K562 (cell line): ENCODE results near the gene MRGPRD. TPM values are rescaled to one million over a fixed set of nuclear protein-coding genes. Genes with fewer than 3 reads are reported as not detected.

Experiments used
- CREBBP ChIP-seq: IDR thresholded peaks from one replicate; pipeline ENCODE4 v1.6.1; 2012; ENCODE audit warnings: low read depth, mild to moderate bottlenecking, control low read depth, inconsistent platforms, low read length
- ETS1 ChIP-seq: conservative IDR thresholded peaks from 2 replicates; pipeline ENCODE4 v1.6.1; 2011; ENCODE audit warnings: low read depth, mild to moderate bottlenecking, low read length; ENCODE audit not compliant: control insufficient read depth
- FOS ChIP-seq: IDR thresholded peaks from 3 replicates; pipeline ENCODE4 v1.6.1; 2011; ENCODE audit not compliant: insufficient read length; ENCODE audit errors: extremely low read depth
- HDAC6 ChIP-seq: IDR thresholded peaks from 2 replicates; pipeline ENCODE4 v1.6.1; 2012; ENCODE audit warnings: low read depth, mild to moderate bottlenecking, control low read depth, inconsistent platforms, low read length, moderate library complexity
- MYNN ChIP-seq, 2 experiments: sonication (generic); formaldehyde crosslinking in 1 of 2; IDR thresholded peaks; 2 replicates each; pipeline versions ENCODE4 v1.5.0 to v1.6.1; 2016 to 2020; ENCODE audit warnings: antibody characterized with exemption in 1 of 2, missing genetic modification reagents in 1 of 2
- ZC3H11A ChIP-seq: IDR thresholded peaks from 2 replicates; pipeline ENCODE4 v1.6.1; 2012; ENCODE audit warnings: low read depth, low read length, improper control_type of control experiment
- polyA plus RNA-seq, 8 experiments: library from polyadenylated mRNA; depleted of rRNA in 4 of 8; stranded (reverse) in 5 of 8; unstranded in 3 of 8; fragments of >200 nt; fragmentation: Nextera tagmentation in 2 of 8; fragmentation: Illumina TruSeq in 1 of 8; extraction: Ambion mirVana in 2 of 8; extraction: Trizol in 1 of 8; gene quantifications; 2 replicates each; pipeline versions ENCODE4 v1.2.1 to v1.2.3, GENCODE V29; 2011 to 2014; ENCODE audit warnings: inconsistent platforms in 1 of 8, missing spikeins in 1 of 8
- total RNA-seq, 7 experiments: library from RNA; depleted of rRNA in 6 of 7; stranded (reverse); fragments of >200 nt in 6 of 7; fragmentation: Illumina TruSeq in 2 of 7; extraction: Trizol in 2 of 7; gene quantifications; 2 replicates each; pipeline versions ENCODE4 v1.2.1 to v1.2.3, GENCODE V29; 2011 to 2021; ENCODE audit warnings: low replicate concordance in 1 of 7
- TF ChIP-seq, protein P1 (sequence below), 2 experiments: fragments of 450-650 bp; IDR thresholded peaks; 2 replicates each; pipeline ENCODE4 v1.6.1; 2016; ENCODE audit warnings: mild to moderate bottlenecking in 2 of 2, borderline replicate concordance in 1 of 2, low read depth in 1 of 2, moderate library complexity in 1 of 2
- TF ChIP-seq, protein P2 (sequence below), 2 experiments: IDR thresholded peaks; 2 replicates each; pipeline ENCODE4 v1.6.1; 2011; ENCODE audit warnings: borderline replicate concordance in 1 of 2, control low read depth in 1 of 2, low read depth in 1 of 2, low read length in 1 of 2, mild to moderate bottlenecking in 1 of 2, mixed read lengths in 1 of 2, moderate library complexity in 1 of 2; ENCODE audit not compliant: insufficient read depth in 1 of 2, insufficient read length in 1 of 2, poor library complexity in 1 of 2, severe bottlenecking in 1 of 2; ENCODE audit errors: extremely low read depth in 1 of 2

The MRGPRD gene
- total and polyA plus RNA-seq, 9 of the 15 experiments (the other 6 are each of a cell fraction or from before 2014, with no cell fraction given): not detected

- TF ChIP-seq, protein P1, sequence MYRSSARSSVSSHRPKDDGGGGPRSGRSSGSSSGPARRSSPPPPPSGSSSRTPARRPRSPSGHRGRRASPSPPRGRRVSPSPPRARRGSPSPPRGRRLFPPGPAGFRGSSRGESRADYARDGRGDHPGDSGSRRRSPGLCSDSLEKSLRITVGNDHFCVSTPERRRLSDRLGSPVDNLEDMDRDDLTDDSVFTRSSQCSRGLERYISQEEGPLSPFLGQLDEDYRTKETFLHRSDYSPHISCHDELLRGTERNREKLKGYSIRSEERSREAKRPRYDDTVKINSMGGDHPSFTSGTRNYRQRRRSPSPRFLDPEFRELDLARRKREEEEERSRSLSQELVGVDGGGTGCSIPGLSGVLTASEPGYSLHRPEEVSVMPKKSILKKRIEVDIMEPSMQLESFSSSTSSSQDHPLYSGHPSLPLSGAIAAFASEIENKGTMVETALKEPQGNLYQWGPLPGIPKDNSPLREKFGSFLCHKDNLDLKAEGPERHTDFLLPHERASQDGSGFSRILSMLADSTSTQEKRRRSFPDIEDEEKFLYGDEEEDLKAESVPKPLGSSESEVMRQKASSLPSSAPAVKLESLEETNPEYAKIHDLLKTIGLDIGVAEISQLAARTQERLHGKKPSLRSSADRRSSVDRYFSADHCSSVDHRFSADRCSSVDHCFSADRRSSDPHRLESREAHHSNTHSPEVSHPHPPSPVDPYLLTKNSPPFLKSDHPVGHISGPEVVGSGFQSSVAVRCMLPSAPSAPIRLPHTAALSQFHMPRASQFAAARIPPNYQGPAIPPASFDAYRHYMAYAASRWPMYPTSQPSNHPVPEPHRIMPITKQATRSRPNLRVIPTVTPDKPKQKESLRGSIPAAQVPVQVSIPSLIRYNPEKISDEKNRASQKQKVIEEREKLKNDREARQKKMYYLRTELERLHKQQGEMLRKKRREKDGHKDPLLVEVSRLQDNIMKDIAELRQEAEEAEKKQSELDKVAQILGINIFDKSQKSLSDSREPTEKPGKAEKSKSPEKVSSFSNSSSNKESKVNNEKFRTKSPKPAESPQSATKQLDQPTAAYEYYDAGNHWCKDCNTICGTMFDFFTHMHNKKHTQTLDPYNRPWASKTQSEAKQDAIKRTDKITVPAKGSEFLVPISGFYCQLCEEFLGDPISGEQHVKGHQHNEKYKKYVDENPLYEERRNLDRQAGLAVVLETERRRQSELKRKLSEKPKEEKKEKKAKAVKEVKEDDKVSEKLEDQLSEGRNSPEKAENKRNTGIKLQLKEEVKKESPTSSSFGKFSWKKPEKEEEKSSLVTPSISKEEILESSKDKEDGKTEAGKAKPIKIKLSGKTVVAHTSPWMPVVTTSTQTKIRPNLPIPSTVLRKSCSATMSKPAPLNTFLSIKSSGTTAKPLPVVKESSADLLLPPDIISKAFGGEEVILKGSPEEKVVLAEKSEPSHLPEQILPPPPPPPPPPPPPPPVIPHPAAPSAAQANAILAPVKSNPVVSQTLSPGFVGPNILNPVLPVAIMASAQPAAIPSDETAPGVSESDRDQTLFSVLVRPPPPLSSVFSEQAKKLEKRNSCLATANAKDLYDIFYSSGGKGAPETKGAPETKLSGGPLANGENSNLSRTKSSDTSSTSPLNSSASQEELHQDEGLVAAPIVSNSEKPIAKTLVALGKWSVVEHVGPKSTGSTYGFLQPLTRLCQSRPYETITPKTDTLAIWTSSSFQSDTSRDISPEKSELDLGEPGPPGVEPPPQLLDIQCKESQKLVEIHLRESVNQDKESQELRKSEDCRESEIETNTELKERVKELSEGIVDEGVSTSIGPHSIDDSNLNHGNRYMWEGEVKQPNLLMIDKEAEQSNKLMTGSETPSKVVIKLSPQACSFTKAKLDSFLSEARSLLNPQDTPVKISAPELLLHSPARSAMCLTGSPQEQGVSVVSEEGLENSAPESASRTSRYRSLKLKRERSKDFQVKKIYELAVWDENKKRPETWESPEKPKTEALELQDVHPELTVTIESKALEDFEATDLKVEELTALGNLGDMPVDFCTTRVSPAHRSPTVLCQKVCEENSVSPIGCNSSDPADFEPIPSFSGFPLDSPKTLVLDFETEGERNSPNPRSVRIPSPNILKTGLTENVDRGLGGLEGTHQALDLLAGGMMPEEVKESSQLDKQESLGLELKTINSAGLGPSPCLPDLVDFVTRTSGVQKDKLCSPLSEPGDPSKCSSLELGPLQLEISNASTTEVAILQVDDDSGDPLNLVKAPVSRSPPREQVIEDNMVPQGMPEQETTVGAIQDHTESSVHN (IDR thresholded peaks at IDR 0.05; ENCODE audit: borderline replicate concordance in 1 of 2, low read depth in 1 of 2): no peak
- TF ChIP-seq MYNN (IDR thresholded peaks at IDR 0.05) (no peak), MYNN (CRISPR knock-in tag; IDR thresholded peaks at IDR 0.05) (no peak), ETS1 (no peak), HDAC6 (no peak), FOS (no peak), ZC3H11A (no peak), CREBBP (no peak)
- TF ChIP-seq, protein P2, sequence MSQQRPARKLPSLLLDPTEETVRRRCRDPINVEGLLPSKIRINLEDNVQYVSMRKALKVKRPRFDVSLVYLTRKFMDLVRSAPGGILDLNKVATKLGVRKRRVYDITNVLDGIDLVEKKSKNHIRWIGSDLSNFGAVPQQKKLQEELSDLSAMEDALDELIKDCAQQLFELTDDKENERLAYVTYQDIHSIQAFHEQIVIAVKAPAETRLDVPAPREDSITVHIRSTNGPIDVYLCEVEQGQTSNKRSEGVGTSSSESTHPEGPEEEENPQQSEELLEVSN (IDR thresholded peaks at IDR 0.05; ENCODE audit: borderline replicate concordance in 1 of 2, extremely low read depth in 1 of 2, insufficient read depth in 1 of 2, insufficient read length in 1 of 2, low read depth in 1 of 2, low read length in 1 of 2, poor library complexity in 1 of 2, severe bottlenecking in 1 of 2): no peak
Measured at GRCh38 chr11:68938088-68938487, 42.7 kb downstream of the MRGPRD start (continued).
